Activated naive CD4-positive, alpha-beta T cell treated with anti-CD3 and anti-CD28 coated beads, Interleukin-2, amount 50 U/mL, for 16 hours (primary cell): ENCODE data around the gene HIRA.
"Not testable (repeated sequence)": the region's sequence is repeated elsewhere in the genome, so short reads cannot be mapped to it uniquely, and the experiment has no call there.

Experiments used
- DNase-seq: peaks from one replicate; pipeline ENCODE4 v3.0.0-alpha.2; 2020

HIRA gene

GRCh38 chr22:19354201-19354600 is 77.3 kb downstream of the HIRA start:
- no peak for DNase-seq

GRCh38 chr22:19353363-19354131 is 78.0 kb downstream of the HIRA start:
- no peak for DNase-seq

- DNase-seq = no peak
Observed at GRCh38 chr22:19352766-19353165, 78.8 kb downstream of the HIRA start.

GRCh38 chr22:19352217-19352616 is 79.3 kb downstream of the HIRA start:
- no peak for DNase-seq

- DNase-seq = no peak
Observed at GRCh38 chr22:19351604-19352003, 79.9 kb downstream of the HIRA start.

- DNase-seq = no peak
Observed at GRCh38 chr22:19350947-19351346, 80.6 kb downstream of the HIRA start.

GRCh38 chr22:19350476-19350859 is 81.1 kb downstream of the HIRA start:
- no peak for DNase-seq

GRCh38 chr22:19349778-19350475 is 81.6 kb downstream of the HIRA start:
- DNase-seq = no peak

GRCh38 chr22:19346677-19347265 is 84.8 kb downstream of the HIRA start:
- DNase-seq = no peak

- no peak for DNase-seq
Observed at GRCh38 chr22:19344420-19344819, 87.1 kb downstream of the HIRA start.

- no peak for DNase-seq
Observed at GRCh38 chr22:19343470-19343869, 88.1 kb downstream of the HIRA start.

GRCh38 chr22:19341500-19341899 is 90.0 kb downstream of the HIRA start:
- no peak for DNase-seq

GRCh38 chr22:19337137-19337536 is 94.4 kb downstream of the HIRA start:
- no peak for DNase-seq

- DNase-seq = no peak
Observed at GRCh38 chr22:19336133-19337075, 95.1 kb downstream of the HIRA start.

- no peak for DNase-seq
Observed at GRCh38 chr22:19331975-19332374, 99.6 kb downstream of the HIRA start.

GRCh38 chr22:19331474-19331873 is 100.1 kb downstream of the HIRA start:
- no peak for DNase-seq

- DNase-seq = no peak
Observed at GRCh38 chr22:19330865-19331418, 100.6 kb downstream of the HIRA start.

GRCh38 chr22:19330205-19330604 is 101.3 kb downstream of the HIRA start:
- not testable (repeated sequence) for DNase-seq

GRCh38 chr22:19329454-19329853 is 102.1 kb downstream of the HIRA start:
- no peak for DNase-seq

GRCh38 chr22:19325296-19325948 is 106.1 kb downstream of the HIRA start:
- DNase-seq = no peak

GRCh38 chr22:19323420-19323819 is 108.1 kb downstream of the HIRA start:
- not testable (repeated sequence) for DNase-seq

GRCh38 chr22:19321757-19322156 is 109.8 kb downstream of the HIRA start:
- no peak for DNase-seq
